GM19328 (cell line): ENCODE results near the gene RIGI.
"Not testable (repeated sequence)": the region's sequence is repeated elsewhere in the genome, so short reads cannot be mapped to it uniquely, and the experiment has no call there.

ENCODE experiments used
- ATAC-seq: cut with Tn5 transposase; IDR thresholded peaks from one replicate; pipeline ENCODE4 v1.9.1; 2021; ENCODE audit warnings: mild to moderate bottlenecking, moderate library complexity; ENCODE audit not compliant: unreplicated experiment

RIGI gene

GRCh38 chr9:32526041-32526706 is at the start of gene RIGI:
RIGI (minus strand) TSS chr9:32526196; CDS start chr9:32526166, 30 bp downstream.
- peak; percentile 60 for ATAC-seq

- no peak for ATAC-seq
Measured at GRCh38 chr9:32574858-32575257, 48.9 kb upstream of the RIGI start.

- no peak for ATAC-seq
Measured at GRCh38 chr9:32573821-32574220, 47.8 kb upstream of the RIGI start.

- peak; percentile 79 for ATAC-seq
Measured at GRCh38 chr9:32572900-32573523, 47.0 kb upstream of the RIGI start, which contains the start of gene NDUFB6. NDUFB6 (minus strand) TSS chr9:32573159; CDS start chr9:32573060, 99 bp downstream.

- peak; percentile 85 for ATAC-seq
Measured at GRCh38 chr9:32571969-32572899, 46.2 kb upstream of the RIGI start.

GRCh38 chr9:32570262-32570661 is 44.3 kb upstream of the RIGI start:
- no peak for ATAC-seq

- ATAC-seq, result no peak
Measured at GRCh38 chr9:32566770-32567169, 40.8 kb upstream of the RIGI start.

GRCh38 chr9:32565967-32566366 is 40.0 kb upstream of the RIGI start:
- ATAC-seq, result no peak

- ATAC-seq, result no peak
Measured at GRCh38 chr9:32558408-32558934, 32.5 kb upstream of the RIGI start.

GRCh38 chr9:32554591-32554990 is 28.6 kb upstream of the RIGI start:
- ATAC-seq, result no peak

GRCh38 chr9:32554107-32554506 is 28.1 kb upstream of the RIGI start:
- no peak for ATAC-seq

- peak; percentile 65 for ATAC-seq
Measured at GRCh38 chr9:32552172-32552872, 26.3 kb upstream of the RIGI start, which contains the start of the genes SMIM27 and TOPORS. SMIM27 (plus strand) TSS chr9:32552327; CDS start chr9:32552435, 108 bp downstream. TOPORS (minus strand) TSS chr9:32552586; CDS start chr9:32552436, 150 bp downstream.

GRCh38 chr9:32551276-32552051 is 25.5 kb upstream of the RIGI start:
- ATAC-seq, result peak; percentile 0

- peak; percentile 69 for ATAC-seq
Measured at GRCh38 chr9:32550562-32551275, 24.7 kb upstream of the RIGI start.

- ATAC-seq, result no peak
Measured at GRCh38 chr9:32550150-32550561, 24.2 kb upstream of the RIGI start.

GRCh38 chr9:32548213-32548612 is 22.2 kb upstream of the RIGI start:
- not testable (repeated sequence) for ATAC-seq

- no peak for ATAC-seq
Measured at GRCh38 chr9:32545884-32546283, 19.9 kb upstream of the RIGI start.

- no peak for ATAC-seq
Measured at GRCh38 chr9:32543047-32543446, 17.1 kb upstream of the RIGI start.

GRCh38 chr9:32533816-32534215 is 7.8 kb upstream of the RIGI start:
- no peak for ATAC-seq
